Endothelial cell of umbilical vein (primary cell): ENCODE data around the gene SNX22.

Source experiments
- EZH2 ChIP-seq: IDR thresholded peaks from 2 replicates; pipeline ENCODE4 v1.6.1; 2012; ENCODE audit warnings: borderline replicate concordance, low read depth, mild to moderate bottlenecking, moderate library complexity, low read length, inconsistent platforms; ENCODE audit not compliant: severe bottlenecking
- GATA2 ChIP-seq: IDR thresholded peaks from 2 replicates; pipeline ENCODE4 v1.7.0; 2011; ENCODE audit warnings: low read depth, mild to moderate bottlenecking, moderate library complexity, mixed read lengths, low read length; ENCODE audit not compliant: insufficient read length, insufficient read depth
- MYC ChIP-seq: IDR thresholded peaks from one replicate; pipeline ENCODE4 v1.6.1; 2011; ENCODE audit warnings: mild to moderate bottlenecking, low read depth, low read length
- POLR2A ChIP-seq: IDR thresholded peaks from 2 replicates; pipeline ENCODE4 v1.6.1; 2012; ENCODE audit warnings: low read depth, mild to moderate bottlenecking, control low read depth, low read length
- POLR2AphosphoS5 ChIP-seq: IDR thresholded peaks from 2 replicates; pipeline ENCODE4 v1.6.1; 2012; ENCODE audit warnings: low read depth, mild to moderate bottlenecking, control low read depth, low read length, moderate library complexity; ENCODE audit not compliant: insufficient read depth
- TF ChIP-seq, protein P1 (sequence below), 2 donors: IDR thresholded peaks; 1 replicate in 1 of 2; 2 replicates in 1 of 2; pipeline ENCODE4 v1.5.1; 2011; ENCODE audit warnings: low read length in 2 of 2, mild to moderate bottlenecking in 2 of 2, moderate library complexity in 2 of 2, control low read depth in 1 of 2, inconsistent platforms in 1 of 2, low read depth in 1 of 2; ENCODE audit not compliant: insufficient read depth in 1 of 2; ENCODE audit errors: extremely low read depth in 1 of 2

DNA sequence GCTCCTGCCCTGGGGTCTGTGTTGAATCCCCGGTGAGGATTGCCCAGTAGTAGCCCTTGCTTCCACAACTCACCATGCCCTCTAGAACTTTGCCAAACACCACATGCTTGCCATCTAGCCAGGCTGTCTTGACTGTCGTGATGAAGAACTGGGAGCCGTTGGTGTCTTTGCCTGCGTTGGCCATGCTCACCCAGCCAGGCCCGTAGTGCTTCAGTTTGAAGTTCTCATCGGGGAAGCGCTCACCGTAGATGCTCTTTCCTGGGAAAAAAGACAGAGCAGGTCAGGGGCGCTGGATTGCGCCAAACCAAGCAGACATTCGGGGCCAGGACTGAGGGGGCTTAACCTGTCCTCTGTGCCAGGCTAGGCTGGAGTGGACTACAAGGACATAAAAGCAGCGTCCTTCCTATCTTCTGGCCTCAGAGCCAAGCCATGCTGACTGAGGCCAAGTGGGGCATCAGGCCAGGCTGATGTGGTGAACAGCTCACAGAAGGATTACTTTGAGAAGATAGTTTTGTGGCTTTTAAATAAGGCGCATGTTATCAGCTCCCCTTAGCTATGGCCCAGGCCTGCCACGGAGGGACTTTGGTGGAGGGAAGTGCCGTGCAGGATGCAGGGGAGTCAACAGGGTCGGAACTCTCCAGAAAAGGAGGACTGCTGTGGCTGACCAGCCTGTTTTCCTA, 5.3 kb downstream of the SNX22 start:
- TF ChIP-seq POLR2A, result no peak
- TF ChIP-seq, protein P1, sequence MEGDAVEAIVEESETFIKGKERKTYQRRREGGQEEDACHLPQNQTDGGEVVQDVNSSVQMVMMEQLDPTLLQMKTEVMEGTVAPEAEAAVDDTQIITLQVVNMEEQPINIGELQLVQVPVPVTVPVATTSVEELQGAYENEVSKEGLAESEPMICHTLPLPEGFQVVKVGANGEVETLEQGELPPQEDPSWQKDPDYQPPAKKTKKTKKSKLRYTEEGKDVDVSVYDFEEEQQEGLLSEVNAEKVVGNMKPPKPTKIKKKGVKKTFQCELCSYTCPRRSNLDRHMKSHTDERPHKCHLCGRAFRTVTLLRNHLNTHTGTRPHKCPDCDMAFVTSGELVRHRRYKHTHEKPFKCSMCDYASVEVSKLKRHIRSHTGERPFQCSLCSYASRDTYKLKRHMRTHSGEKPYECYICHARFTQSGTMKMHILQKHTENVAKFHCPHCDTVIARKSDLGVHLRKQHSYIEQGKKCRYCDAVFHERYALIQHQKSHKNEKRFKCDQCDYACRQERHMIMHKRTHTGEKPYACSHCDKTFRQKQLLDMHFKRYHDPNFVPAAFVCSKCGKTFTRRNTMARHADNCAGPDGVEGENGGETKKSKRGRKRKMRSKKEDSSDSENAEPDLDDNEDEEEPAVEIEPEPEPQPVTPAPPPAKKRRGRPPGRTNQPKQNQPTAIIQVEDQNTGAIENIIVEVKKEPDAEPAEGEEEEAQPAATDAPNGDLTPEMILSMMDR (IDR thresholded peaks at IDR 0.05; ENCODE audit: extremely low read depth in 1 of 2, insufficient read depth in 1 of 2, low read depth in 1 of 2, low read length in 2 of 2), result no peak
- no peak for TF ChIP-seq EZH2
- no peak for TF ChIP-seq POLR2AphosphoS5
- TF ChIP-seq GATA2, result no peak
- no peak for TF ChIP-seq MYC
